HG03521 (cell line): ENCODE results near the gene RNF223.
"Not testable (repeated sequence)": the region's sequence is repeated elsewhere in the genome, so short reads cannot be mapped to it uniquely, and the experiment has no call there.

Experiments used
- ATAC-seq: cut with Tn5 transposase; IDR thresholded peaks from one replicate; pipeline ENCODE4 v1.9.1; 2021; ENCODE audit warnings: mild to moderate bottlenecking, moderate library complexity; ENCODE audit not compliant: unreplicated experiment

The RNF223 gene

DNA sequence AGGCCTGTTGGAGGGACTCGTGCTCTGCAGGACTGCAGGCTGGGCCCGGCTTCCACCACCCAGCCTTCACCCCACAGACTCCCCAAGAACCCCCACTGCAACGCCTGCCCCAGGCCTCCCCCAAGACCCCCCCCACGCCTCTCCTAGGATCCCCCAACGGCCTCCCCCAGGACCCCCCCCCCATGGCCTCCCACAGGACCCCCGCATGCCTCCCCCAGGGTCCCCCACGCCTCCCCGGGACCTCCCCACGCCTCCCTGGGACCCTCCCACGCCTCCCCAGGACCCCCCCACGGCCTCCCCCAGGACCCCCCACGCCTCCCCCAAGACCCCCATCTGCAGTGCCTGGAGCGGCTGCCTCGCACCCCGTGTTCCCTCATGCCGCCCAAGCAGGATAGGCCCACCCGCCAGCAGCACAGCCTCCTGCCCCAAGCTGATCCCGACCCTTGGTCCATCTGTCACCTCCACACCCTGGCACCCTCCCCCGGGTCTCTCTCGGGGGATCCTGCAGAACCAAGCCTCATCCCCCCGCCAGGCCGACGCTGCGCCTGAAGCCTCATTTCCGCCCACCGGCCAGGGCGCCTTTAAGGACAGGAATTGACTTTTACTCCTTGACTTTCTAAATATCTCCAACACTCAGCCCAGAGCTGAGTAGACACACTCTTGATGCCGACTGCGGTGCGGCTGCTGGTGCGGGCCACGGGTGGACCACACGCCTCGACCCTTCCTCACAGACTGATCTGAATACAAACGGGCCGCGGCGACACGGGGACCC lies 14.1 kb upstream of the RNF223 start:
- no peak for ATAC-seq

DNA sequence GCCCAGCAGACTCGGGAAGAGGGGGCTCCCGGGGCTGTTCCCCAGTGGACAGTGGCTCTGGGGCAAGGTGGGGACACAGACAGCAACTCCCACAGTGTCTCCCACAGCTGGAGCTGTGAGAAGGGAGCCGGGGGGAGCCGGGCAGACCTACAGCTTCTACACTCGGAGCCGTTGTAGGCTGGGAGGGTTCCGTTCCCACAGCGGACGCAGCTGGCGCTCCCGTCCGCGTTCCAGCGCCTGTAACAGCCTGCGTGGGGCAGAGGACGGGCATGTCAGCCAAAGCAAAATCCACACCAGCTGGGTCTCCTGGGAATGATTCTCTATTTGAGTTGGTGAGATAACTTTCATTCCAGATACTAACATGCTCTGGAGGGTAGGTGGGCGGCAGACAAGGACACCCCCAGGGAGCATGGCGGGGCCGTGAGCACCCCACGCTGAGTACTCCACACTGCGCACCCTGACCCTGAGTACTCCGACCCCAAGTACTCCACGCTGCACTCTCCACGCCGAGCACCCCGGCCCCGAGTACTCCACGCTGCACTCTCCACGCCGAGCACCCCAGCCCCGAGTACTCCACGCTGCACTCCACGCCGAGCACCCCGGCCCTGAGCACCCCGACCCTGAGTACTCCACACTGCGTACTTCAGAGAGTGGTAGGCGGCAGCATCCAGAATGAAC lies 13.4 kb upstream of the RNF223 start:
- no peak for ATAC-seq

DNA sequence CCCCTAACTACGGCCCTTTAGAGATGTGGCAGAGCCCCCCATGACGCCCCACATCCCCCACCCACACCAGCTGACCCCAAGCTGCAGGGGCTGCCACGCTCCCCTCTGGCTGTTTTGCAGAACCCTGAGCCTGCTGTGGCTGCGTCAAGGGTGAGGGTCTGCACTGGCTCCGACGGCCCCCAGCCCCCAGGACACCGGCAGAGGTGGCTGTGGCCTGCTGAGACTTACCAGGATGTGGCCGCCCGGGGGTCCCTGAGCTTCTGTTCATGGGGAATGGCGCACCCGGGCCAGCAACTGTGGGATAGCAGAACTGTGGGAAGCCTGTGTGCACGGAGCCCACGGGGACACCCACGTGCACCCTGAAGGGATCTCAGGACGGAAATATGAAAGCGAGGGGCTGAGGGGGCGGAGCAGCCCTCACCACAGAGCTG lies 12.8 kb upstream of the RNF223 start:
- ATAC-seq: no peak

DNA sequence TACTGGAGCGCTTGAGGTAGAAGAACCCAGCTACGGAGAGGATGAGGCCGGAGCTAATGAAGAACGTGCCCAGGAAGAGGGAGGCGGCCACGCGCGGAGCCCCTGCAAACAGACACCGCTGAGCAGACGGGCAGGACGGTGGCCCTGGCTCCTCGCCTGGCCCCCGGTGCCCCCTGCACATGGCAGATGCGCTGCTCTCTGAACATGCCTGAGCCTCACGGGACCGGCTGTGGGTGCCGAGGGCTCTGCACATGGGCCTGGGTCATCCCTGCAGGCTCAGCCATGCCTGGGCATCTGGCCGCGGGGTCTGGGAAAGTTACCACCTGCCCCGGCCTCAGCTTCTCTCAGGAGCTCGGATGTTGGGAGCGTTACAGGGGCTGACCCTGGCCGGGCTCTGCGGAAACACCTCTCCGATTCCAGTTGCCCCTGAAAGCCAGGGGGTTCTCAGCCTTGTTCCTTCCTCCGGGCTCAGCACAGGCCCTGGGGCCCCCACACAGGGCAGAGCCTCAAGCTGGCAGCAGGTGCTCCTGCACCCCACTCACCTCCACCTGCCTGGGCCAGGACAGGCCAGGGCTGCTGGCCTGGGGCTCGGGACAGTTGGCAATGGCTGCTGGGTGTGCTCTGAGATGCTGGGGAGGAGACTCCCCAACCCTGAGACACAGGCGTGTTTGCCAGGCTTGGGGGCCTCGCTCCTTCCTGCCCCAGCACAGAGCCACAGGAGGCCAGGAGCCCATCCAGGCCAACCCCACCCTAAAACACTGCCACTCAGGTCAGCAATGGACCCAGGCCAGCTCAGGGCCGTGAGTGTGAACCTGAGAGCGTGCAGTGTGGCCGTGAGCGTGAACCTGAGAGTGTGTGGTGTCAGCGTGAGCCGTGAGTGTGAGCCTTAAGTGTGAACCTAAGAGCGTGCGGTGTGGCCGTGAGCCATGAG lies 12.1 kb upstream of the RNF223 start:
- ATAC-seq: no peak

DNA sequence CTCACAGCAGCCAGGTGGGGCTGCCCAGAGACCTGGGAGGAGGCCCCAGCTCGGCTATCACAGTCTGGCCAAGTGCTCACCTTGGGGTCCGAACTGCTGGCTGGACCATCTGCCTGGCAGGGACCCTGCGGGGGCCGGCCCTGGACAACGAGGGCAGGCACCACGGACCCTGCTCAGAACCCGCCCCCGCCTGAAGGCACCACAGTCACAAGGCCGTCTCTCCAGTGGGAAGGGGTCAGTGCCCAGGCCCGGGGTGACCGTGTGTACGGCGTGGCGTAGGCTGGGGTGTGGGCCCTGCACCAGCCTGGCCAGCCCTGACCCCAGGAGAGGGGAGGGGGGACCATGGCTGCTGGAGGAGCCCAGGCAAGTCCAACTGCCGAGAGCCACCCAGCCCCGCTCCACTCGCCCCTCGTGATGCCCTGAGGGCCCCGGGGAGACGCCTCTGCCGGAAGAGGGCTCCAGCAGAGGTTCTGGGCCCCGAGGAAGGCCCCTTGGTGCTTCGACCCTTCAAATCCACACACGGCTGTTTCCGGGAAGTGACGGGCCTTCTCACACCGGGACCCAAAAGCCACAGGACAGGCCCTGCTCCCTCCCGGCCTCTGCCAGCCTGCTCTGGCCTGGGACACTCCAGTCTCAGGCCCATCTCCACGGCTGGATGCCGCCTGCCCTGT lies 11.2 kb upstream of the RNF223 start:
- no peak for ATAC-seq

DNA sequence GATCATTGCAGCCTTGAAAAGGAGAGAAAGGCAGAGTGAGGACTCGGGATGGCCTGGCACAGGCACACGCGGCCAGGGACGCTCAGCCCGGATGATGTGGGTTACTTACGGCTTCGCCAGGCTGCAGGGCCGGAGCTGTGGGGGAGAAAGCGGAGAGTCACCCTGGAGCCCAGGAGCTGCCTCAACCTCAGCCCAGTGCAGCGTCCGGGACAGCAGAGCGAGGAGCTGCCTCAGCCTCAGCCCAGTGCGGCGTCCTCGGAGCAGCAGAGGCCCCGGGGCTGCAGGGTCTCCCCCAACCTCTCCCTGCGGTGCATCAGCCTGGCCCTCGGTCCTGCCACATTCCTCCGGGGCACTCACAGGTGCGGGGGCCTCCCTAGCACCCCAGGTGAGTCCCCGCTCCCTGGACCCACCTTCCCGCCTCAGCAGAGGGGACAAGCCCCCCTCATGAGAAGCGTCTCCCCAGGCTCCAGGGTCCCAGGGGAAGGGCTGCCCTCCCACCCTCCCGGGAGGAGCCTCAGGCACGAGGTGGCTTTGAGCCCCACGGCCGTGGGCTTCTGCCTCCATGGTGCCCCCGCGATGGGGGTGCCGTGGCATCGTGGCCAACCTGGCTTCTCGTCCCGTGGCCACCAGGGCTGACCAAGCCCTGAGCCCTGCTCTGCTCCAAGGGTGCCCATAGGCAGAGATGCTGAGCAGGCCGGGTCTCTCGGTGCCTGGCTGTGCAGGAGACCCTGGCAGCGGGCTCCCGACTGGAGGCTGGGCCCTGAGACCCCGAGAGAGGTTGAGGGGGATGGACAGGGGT lies 10.5 kb upstream of the RNF223 start:
- no peak for ATAC-seq

DNA sequence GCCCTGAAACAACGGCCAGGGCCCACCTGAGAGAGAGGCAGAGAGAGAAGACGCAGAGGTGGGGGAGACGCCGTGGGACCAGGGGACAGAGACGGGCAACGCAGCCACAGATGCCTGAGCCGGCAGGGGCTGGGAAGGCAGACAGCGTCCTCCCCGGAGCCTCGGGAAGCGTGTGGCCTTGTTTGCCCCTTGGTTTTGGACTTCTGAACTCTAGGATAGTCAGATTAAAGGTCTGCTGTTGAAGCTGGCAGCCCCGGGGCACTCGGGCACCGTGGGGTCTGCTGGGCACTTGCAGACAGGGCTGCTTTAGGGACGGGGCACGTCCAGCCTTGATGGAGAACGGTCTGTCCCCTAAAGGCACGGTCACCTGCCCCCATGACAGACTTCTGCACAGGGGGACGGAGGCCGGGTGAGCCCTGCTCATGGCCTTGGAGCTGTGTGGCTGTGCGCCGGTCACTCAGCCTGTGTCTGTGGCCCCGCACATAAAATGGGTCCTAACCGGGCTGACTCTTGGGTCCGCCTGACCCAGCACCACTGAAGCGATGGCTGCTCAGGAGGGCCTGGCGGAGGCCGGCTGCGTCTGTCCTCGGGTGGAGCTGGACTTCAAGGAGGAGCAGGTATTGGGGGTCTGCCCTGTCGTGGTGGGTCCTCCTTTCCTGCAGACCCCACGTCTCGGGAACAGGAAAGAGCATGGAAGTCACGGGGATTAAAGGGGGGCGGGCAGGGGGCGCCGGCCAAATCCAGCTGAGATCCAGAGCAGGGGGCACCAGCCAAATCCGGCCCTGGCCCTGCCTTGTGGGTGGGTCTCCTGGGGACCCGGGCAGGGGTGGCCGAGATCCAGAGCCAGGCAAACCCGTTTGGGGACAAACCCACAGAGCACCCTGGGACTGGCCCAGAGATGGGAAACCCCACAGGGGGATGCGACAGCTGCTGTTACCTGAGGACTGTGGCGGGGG lies 9.6 kb upstream of the RNF223 start:
- ATAC-seq: no peak

DNA sequence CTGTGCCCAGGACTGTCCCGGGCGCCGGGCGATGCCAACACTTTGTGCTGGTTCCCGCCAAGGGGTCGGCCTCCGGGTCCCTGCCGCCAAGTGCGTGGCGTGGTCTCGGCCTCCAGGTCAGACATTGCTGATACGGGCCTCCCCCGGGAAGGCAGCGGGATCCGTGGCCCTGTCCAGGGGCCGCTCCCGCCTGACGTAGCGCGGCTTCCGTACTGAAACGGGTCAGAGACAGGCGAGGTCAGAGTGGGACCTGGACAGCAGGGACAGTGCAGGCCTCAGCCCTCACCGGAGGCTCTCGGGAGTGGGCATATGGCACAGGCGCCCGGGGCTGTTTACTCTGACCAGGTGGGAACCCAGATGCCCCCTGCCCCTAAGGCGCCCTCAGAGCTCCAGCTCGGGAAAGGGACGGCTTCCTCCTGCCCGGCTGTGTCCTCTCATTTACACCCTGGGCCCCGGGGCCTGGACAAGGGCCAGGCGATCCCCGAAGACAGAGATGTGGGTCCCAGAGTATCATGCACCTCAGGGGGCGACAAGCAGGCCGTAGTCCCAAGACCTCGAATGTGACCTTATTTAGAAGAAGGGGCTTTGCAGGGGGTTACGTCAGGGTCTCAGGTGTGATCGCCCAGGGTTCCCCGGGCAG lies 8.8 kb upstream of the RNF223 start:
- no peak for ATAC-seq

DNA sequence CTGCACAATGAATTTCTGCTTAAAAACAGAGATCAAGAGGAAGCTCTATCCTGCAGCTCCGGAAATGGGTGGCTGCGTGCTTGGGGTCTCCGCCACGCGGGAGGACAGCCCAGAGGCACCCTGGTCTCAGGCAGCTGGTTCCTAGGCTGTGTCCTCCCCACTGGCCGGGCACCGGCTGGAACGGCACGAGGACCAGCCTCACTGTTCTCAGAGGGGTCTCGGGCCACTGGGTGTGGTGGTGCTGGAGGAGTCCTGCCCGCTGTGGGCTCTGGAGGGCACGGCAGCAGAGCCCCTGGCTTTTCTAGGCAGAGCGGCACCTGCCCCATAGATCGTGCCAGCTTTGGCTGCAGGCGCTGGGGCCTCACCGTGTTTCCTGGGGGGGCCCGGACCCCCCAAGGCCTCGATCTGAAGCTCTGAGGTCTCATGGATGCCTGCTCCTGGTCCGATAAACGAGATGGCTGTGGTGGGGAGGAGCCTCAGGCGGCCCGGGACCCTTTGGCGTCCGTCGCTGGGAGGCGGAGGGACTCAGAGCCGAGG lies 8.2 kb upstream of the RNF223 start:
- ATAC-seq: no peak

DNA sequence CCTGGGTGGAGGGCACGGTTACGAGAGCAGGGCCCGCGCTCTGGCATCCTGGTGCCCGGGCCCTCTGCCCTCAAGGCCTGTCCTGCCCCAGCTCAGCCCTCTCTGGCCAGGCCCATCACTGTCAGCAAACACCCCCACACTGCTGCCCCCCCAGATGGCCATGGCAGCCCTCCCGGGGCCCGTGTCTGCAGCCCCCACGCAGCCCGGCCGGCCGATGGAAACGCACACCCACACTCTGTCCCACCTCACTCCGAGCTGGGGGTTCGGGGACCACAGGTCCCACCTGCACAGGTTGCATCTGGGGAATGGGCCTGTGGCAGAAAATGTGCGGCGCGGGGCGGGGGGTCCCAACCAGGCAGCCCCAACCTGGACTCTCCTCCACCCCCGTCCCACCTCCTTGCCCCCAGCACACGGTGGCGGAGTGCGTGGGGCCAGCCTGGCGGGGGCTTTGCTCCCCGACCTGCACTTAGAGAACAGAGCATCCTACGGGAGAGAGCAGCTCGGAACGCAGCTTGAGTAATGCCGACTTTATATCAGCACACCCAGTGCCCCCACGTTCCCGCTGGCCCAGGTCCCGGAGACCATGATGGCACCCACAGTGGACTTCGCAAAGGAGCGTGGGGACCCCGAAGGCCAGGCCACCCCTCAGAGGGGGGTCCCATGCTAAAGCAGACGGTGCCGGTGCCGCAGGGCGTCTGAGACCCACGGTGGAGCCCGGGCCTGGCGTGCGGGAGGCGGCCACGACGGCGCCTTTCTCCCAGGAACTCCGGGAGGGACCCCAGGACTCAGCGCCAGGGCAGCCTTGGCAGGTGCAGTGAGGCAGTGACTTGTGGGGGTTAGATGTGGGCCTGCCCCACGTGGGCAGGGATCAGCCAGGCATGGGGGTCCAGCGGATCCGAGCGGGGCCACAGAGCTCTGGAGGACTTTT lies 7.5 kb upstream of the RNF223 start:
- ATAC-seq: no peak

DNA sequence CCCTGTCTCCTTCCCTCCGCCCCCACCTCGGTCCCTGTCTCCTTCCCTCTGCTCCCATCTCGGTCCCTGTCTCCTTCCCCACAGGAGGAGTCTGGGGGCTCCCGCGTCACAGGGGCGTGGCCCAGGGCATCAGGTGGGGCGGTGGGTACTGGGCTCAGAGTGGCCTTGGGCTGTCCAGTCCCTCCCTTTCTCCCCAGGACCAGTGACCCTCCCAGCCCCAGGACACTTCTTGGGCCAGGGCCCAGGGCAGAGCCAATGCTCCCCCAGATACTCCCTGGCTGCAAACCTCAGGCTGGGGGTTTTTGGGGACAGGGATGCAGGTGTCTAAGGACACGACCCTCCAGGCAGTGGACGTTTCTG lies 6.8 kb upstream of the RNF223 start:
- ATAC-seq: no peak

DNA sequence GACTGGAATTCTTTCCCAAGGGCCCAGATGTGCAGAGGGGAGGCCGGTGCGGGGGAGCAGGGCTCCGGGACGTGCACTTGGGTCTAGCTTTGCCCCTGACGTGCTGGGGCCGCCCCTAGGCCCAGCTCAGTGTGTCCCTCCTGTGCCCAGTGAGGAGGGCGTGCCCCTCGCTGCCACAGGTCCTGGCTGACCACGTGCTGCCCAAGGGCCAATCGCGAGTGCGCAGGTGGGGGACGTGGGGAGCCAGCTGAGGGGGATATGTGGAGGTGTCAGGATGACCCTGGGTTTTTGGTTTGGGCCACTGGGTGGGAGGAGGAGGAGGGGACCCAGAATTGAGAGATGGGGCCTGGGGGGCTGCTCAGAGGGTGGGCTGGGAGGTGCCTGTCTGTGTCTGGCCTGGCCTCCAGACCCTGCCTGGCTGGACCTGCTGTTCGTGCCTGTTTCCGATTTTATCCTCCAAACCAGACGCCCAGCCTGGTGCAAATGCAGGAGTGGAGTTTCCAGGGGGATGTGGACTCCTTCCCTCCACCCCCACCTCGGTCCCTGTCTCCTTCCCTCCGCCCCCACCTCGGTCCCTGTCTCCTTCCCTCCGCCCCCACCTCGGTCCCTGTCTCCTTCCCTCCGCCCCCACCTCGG lies 6.1 kb upstream of the RNF223 start:
- no peak for ATAC-seq

DNA sequence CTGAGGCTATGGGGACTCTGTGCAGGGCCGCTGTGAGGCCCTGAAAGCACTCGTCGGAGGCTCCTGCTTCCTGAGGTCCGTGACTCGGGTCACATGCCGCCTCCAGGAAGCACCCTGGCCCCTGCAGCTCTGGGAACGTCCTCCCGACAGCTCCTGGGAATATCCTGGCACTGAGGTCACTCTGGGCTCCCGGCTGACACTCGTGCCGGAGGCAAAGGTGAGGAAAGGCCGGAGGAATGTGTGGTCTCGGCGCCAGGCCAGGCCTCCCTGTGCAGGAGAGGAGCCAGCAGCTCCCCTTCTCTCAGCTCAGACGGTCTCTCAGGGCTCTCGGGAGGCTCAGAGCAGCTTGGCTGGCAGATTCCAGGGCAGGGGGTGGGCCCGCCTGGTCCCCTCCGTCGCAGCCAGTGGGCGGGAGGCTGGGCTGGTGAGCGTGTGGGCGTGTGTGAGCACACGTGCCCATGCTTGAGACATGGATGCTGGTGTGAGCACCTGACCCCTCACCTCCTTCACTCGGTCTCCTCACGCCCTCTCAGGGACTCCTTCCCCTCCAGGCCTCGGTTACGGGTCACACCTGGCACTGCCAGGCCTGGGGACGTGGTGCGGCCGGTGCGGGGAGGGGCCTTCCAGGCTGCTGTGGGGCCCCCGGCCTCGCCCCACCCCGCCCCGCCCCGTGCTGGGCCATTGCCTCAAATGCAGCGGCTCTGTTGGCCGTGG lies 5.5 kb upstream of the RNF223 start:
- no peak for ATAC-seq

DNA sequence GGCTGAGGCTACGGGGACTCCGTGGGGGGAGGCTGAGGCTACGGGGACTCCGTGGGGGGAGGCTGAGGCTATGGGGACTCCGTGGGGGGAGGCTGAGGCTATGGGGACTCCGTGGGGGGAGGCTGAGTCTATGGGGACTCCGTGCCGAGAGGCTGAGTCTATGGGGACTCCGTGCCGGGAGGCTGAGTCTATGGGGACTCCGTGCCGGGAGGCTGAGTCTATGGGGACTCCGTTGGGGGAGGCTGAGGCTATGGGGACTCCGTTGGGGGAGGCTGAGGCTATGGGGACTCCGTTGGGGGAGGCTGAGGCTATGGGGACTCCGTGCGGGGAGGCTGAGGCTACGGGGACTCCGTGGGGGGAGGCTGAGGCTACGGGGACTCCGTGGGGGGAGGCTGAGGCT lies 3.3 kb upstream of the RNF223 start:
- not testable (repeated sequence) for ATAC-seq

DNA sequence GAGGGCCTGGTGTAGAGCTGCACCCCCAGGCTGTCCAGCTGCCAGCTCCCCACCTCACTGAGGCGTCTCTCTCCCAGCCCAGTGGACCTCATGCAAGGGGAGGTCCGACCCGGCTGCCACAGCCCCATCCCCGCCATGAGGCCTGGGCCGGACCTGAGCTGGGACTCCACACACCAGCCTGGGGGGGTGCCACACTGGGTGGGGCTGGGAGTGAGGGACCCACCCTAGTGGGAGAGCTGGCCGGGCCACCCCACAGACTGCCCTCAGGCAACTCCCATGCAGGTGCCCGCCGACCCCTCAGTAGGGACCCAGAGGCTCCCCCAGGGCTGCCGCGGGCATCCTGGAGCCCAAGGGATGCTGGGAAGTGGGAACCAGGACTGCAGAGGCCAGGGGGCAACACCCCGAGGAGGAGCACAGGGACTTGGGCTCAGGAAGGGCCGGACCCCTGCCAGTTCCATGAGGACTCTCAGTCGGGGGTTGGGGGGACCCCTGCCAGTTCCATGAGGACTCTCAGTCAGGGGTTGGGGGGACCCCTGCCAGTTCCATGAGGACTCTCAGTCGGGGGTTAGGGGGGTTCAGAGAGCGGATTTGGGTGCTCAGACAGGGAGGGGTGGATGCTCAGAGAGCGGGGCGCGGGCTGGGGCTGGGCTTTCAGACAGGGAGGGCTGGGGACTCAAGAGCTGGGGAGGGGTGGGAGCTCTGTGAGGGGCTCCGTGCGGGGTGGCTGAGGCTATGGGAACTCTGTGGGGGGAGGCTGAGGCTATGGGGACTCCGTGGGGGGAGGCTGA lies 1.2 kb upstream of the RNF223 start:
- no peak for ATAC-seq
